NCI-H187 treated with DMSO at 0.1 percent for 48 hours (cell line): ENCODE results near the gene B4GALNT1.

ENCODE experiments used
- DNase-seq: peaks from one replicate; lab custom pipeline; 2025; lab: John Stamatoyannopoulos, UW

The B4GALNT1 gene

DNA sequence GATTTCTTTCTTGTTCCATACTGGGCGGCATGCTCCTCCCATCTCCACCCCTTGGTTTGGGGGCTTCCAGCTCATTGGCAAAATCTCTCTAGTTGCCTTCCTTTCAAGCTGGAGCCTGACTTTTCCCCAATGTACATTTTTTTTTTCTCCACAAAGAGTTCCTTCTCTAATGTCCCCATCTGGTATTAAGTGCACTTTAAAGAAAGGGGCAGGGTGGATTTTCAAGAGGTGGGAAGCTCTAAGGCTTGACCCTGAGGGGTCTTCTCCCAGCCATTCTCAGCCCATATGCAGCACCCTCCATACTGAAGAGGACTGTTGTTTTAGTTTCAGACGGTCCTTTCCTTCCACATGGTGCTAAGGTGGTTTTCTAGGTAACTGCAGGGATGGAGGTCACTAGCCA, 47.8 kb downstream of the B4GALNT1 start:
- no peak for DNase-seq

GRCh38 chr12:57584690-57585089, 48.3 kb downstream of the B4GALNT1 start:
- no peak for DNase-seq

GRCh38 chr12:57584050-57584449, 49.0 kb downstream of the B4GALNT1 start:
- DNase-seq, result no peak

GRCh38 chr12:57583008-57583831, 49.8 kb downstream of the B4GALNT1 start:
- DNase-seq, result peak; percentile 45

DNA sequence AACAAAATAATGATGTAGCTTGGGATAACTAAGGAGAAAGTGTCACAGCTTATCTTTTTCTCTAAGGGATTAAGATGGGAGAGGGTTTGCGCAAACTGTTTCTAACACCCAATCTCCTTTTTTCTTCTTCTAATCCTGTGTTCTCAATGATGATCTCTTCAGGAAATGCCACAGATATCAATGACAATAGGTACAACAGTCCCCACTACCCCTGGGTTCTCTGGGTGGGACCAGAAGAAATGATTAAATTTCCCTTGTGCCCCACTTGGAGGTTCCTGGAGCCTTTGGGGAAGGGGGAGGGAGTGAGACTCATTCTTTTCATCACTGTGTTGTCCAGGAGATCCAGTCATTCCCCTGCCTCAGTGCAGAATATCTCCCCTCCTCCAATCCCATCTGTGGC, 50.6 kb downstream of the B4GALNT1 start:
- DNase-seq, result no peak

GRCh38 chr12:57581802-57582201, 51.2 kb downstream of the B4GALNT1 start:
- DNase-seq, result no peak

- DNase-seq, result no peak
Measured at GRCh38 chr12:57580466-57580795, 52.6 kb downstream of the B4GALNT1 start.

- no peak for DNase-seq
Measured at GRCh38 chr12:57579677-57580465, 53.1 kb downstream of the B4GALNT1 start.

DNA sequence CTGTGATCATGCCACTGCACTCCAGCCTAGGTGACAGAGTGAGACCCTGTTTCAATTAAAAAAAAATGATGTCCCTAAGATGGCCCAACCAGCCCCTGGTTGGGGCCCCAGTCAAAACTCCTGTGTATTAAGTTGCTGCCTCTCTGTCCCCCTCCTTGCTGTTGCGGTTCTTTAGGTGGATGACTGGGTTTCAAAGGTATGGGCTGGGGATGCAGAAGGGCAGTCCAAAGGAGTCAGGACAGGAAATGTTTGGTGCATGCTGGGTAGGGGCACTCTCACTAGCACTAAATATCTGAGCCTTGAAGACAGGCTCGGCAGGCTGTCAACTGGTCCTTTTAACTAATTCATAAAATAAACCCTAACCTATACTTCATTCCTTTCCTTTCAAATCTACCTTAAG, 54.0 kb downstream of the B4GALNT1 start:
- no peak for DNase-seq

- no peak for DNase-seq
Measured at GRCh38 chr12:57577981-57578758, 54.8 kb downstream of the B4GALNT1 start.

- no peak for DNase-seq
Measured at GRCh38 chr12:57576613-57577160, 56.3 kb downstream of the B4GALNT1 start.
